Fibroblast of lung (primary cell): ENCODE results near the gene SEC14L5.

Experiments
- EZH2 ChIP-seq: IDR thresholded peaks from 2 replicates; pipeline ENCODE4 v1.5.1; 2012; ENCODE audit warnings: low read length, control low read depth, mild to moderate bottlenecking; ENCODE audit errors: missing control alignments
- TF ChIP-seq, protein P1 (sequence below), 2 donors: IDR thresholded peaks in 1 of 2; conservative IDR thresholded peaks in 1 of 2; 1 replicate in 1 of 2; 2 replicates in 1 of 2; pipeline ENCODE4 v1.5.1; 2011 to 2012; ENCODE audit warnings: low read length in 2 of 2, control low read depth in 1 of 2, inconsistent platforms in 1 of 2, low read depth in 1 of 2, mild to moderate bottlenecking in 1 of 2

DNA sequence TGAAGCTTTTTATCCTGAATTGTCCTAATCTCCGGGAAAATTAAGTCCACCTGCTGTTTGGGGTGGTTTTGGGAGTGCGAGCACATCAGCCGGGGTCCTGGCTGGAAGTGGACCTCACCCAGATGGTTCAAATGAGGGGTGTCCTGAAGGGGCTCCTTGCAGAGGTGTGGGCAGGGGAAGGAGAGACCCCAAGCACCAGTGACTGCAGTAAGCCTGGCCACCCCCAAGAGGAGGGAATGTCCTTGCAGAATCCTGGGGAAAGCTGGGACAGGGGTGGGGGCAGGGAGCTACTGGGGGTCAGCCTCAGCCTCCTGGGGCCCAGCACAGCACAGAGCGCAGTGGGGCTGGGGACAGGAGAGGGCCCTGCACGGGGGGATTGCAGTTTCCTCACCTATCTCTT lies 46.2 kb downstream of the SEC14L5 start:
- TF ChIP-seq, protein P1, sequence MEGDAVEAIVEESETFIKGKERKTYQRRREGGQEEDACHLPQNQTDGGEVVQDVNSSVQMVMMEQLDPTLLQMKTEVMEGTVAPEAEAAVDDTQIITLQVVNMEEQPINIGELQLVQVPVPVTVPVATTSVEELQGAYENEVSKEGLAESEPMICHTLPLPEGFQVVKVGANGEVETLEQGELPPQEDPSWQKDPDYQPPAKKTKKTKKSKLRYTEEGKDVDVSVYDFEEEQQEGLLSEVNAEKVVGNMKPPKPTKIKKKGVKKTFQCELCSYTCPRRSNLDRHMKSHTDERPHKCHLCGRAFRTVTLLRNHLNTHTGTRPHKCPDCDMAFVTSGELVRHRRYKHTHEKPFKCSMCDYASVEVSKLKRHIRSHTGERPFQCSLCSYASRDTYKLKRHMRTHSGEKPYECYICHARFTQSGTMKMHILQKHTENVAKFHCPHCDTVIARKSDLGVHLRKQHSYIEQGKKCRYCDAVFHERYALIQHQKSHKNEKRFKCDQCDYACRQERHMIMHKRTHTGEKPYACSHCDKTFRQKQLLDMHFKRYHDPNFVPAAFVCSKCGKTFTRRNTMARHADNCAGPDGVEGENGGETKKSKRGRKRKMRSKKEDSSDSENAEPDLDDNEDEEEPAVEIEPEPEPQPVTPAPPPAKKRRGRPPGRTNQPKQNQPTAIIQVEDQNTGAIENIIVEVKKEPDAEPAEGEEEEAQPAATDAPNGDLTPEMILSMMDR (conservative IDR thresholded peaks at IDR 0.05 in 1 of 2, IDR thresholded peaks at IDR 0.05 in 1 of 2; ENCODE audit: low read depth in 1 of 2, low read length in 2 of 2), result no peak
- no peak for TF ChIP-seq EZH2
